ENCODE results near the gene IGLL5.

Gene IGLL5

DNA sequence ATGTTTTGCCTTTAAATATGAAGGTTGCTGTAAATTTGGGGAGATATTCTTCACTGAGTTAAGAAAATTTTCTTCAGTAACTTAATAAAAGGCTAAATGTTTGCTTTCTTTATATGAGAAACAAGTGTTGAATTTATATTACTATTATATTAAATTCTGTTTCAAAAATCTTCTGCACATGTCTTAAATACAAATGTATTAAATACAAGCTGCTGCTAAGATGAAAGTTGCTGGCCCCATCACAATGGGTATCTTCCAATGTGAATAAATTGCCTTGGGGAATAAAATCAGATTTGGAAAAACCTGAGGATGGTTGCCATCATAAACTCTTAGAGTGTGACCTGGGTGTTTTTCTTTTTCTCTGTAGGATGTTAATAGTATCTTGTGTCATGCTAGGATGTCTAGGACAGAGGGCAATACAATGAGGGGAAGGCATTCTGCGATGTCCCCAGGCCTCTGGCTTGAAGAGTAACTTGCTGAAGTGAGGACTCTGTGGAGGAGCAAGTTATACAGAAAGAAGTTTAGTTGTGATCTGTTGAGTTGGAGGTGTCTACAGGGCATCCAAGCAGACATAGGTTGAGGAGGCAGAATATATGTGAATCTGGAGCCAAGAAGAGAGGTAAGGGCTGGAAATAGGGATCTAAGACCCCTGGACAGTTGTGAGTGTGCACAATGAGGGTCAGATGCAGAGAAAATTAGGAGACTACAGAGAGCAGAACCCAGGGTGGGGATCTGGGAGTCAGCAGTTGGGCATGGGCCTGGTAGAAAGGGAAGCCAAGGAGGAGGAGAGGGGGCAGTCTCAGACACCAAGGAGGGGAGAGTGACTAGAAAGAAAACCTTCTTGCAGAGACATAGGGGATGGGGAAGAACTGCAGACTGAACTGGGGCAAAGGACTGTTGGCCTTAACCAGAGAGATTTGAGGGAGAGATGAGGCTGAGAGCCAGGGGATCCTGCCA, 4.8 kb downstream of the IGLL5 start:
- no peak overlapping the region for H3K4me3 ChIP-seq (ENCODE audit: low read depth, low read length)
- TF ChIP-seq, protein P1, sequence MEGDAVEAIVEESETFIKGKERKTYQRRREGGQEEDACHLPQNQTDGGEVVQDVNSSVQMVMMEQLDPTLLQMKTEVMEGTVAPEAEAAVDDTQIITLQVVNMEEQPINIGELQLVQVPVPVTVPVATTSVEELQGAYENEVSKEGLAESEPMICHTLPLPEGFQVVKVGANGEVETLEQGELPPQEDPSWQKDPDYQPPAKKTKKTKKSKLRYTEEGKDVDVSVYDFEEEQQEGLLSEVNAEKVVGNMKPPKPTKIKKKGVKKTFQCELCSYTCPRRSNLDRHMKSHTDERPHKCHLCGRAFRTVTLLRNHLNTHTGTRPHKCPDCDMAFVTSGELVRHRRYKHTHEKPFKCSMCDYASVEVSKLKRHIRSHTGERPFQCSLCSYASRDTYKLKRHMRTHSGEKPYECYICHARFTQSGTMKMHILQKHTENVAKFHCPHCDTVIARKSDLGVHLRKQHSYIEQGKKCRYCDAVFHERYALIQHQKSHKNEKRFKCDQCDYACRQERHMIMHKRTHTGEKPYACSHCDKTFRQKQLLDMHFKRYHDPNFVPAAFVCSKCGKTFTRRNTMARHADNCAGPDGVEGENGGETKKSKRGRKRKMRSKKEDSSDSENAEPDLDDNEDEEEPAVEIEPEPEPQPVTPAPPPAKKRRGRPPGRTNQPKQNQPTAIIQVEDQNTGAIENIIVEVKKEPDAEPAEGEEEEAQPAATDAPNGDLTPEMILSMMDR (IDR thresholded peaks at IDR 0.05; ENCODE audit: low read depth, low read length) = no peak
- TF ChIP-seq MYC (IDR thresholded peaks at IDR 0.05; ENCODE audit: low read depth, low read length) = no peak
- no peak for TF ChIP-seq POLR2A (IDR thresholded peaks at IDR 0.05; ENCODE audit: extremely low read depth, insufficient read length)
- TF ChIP-seq, protein P2, sequence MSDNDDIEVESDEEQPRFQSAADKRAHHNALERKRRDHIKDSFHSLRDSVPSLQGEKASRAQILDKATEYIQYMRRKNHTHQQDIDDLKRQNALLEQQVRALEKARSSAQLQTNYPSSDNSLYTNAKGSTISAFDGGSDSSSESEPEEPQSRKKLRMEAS (IDR thresholded peaks at IDR 0.05; ENCODE audit: low read depth, low read length) = no peak
- DNase-seq (ENCODE audit: low read depth) = no peak

DNA sequence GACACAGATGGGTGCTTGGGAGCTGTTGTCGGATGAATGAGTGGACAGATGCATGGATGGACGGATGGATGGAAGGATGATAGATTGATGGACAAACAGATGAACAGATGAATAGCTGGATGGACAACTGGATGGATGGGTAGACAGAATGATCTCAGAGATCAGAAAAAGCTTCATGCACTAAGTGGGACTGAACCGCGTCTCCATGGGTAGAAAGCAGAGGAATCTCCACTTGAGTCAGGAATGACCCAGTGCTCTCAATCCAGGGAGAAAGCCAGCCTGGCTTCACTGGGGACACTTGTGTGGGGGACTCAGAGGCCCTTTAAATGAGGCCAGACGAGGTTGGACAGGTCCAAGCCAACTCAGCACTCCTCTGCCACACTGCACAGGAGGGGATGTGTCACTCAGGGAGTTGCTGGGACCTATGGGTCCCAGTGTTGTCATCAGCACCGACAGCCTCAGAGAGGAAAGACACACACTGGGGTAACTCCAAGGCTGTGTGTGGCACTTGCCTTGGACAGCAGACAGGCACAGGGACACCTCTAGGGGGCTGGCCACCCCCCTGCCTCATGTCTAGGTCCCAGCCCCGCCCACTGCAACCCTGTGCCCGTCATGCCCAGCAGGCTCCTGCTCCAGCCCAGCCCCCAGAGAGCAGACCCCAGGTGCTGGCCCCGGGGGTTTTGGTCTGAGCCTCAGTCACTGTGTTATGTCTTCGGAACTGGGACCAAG, 5.6 kb downstream of the IGLL5 start:
- no peak for DNase-seq (ENCODE audit: low read depth)
- H3K4me3 ChIP-seq (ENCODE audit: low read depth, low read length) = no peak overlapping the region

DNA sequence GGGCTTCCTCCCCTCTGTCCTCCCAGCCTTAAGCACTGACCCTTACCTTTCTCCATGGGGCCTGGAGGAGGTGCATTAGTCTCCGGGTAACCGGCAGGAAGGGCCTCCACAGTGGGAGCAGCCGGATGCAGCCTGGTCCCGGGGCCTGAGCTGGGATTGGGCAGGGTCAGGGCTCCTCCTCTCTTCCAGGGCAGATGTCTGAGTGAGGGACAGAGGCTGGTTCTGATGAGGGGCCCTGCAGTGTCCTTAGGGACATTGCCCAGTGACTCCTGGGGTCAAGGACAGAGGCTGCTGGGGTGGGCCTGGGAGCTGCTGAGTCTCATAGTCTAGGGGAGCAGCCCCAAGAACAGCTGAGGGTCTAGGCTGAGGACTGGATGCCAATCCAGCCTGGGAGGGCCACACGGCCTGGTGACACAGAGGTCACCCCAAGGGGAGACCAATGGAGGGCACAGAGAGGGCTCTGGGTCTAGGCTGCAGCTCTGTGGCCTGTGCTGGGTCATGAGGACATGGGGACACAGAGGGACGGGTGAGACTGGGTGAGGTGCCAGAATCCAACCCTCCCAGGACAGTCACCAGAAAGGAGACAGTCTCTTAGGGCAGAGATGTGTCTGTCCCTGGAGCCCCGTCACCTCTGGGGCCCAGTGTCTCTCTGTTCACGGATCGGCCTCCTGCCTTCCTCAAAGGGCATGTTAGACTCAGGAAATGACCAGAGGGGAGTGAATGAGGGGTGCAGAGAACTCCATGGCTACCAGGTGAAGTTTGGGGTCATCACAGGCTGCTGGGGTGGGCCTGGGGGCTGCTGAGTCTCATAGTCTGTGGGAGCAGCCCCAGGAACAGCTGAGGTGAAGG, 6.5 kb downstream of the IGLL5 start:
- no peak overlapping the region for H3K4me3 ChIP-seq (ENCODE audit: low read depth, low read length)
- DNase-seq (ENCODE audit: low read depth) = no peak
- TF ChIP-seq, protein P2 (IDR thresholded peaks at IDR 0.05; ENCODE audit: low read depth, low read length) = no peak
- no peak for TF ChIP-seq POLR2A (IDR thresholded peaks at IDR 0.05; ENCODE audit: extremely low read depth, insufficient read length)
- TF ChIP-seq, protein P1 (IDR thresholded peaks at IDR 0.05; ENCODE audit: low read depth, low read length) = no peak
- TF ChIP-seq MYC (IDR thresholded peaks at IDR 0.05; ENCODE audit: low read depth, low read length) = no peak

More for the DNA sequence above, 5.6 kb downstream of the IGLL5 start:
- TF ChIP-seq, protein P1 (IDR thresholded peaks at IDR 0.05; ENCODE audit: low read depth, low read length) = no peak
- no peak for TF ChIP-seq POLR2A (IDR thresholded peaks at IDR 0.05; ENCODE audit: extremely low read depth, insufficient read length)
- TF ChIP-seq MYC (IDR thresholded peaks at IDR 0.05; ENCODE audit: low read depth, low read length) = no peak
- TF ChIP-seq, protein P2 (IDR thresholded peaks at IDR 0.05; ENCODE audit: low read depth, low read length) = no peak

DNA sequence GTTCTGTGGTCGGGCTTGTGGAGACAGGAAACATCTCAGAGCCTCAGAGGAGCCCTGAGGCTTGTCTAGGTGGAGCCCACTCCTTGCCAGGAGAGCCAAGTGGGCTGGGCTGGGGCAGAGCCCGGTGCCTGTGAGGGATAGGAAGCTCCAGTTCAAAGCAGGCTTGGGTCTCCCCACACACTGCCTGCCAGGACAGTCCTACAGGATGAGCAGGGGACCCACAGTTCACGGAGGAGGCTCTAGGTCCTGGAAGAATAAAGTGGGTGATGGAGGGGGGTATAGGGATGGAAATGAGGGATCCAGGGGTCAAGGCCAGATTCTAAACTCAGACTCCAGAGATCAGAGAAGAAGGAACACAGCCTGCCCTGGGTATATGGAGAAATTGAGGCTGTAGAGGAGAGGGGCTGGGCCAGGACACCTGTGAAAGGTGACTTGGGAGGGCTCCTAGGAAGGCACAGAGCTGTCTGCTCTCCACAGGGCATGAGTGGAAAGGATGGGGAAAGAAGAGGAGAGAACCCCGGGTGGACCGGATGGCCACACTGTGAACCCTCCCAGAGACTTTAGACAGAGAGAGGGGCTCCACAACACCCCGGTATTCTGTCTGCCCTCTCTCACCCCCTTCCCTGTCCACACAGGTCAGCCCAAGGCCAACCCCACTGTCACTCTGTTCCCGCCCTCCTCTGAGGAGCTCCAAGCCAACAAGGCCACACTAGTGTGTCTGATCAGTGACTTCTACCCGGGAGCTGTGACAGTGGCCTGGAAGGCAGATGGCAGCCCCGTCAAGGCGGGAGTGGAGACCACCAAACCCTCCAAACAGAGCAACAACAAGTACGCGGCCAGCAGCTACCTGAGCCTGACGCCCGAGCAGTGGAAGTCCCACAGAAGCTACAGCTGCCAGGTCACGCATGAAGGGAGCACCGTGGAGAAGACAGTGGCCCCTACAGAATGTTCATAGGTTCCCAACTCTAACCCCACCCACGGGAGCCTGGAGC, 7.4 kb downstream of the IGLL5 start:
- no peak overlapping the region for H3K4me3 ChIP-seq (ENCODE audit: low read depth, low read length)
- DNase-seq (ENCODE audit: low read depth) = no peak
- TF ChIP-seq MYC (IDR thresholded peaks at IDR 0.05; ENCODE audit: low read depth, low read length) = no peak
- no peak for TF ChIP-seq POLR2A (IDR thresholded peaks at IDR 0.05; ENCODE audit: extremely low read depth, insufficient read length)
- TF ChIP-seq, protein P2 (IDR thresholded peaks at IDR 0.05; ENCODE audit: low read depth, low read length) = no peak
- TF ChIP-seq, protein P1 (IDR thresholded peaks at IDR 0.05; ENCODE audit: low read depth, low read length) = no peak
